B cell (primary cell): Measurements from ENCODE around the gene NKG7.

Experiments used
- EZH2 ChIP-seq: IDR thresholded peaks from 2 replicates; pipeline ENCODE4 v1.6.1; 2012; ENCODE audit warnings: borderline replicate concordance, low read depth, mild to moderate bottlenecking, moderate library complexity, low read length; ENCODE audit not compliant: insufficient read depth, poor library complexity, severe bottlenecking
- TF ChIP-seq, protein P1 (sequence below): fragments of 200-600 bp; IDR thresholded peaks from one replicate; pipeline ENCODE4 v1.8.0; 2022; ENCODE audit warnings: antibody characterized with exemption, mild to moderate bottlenecking

DNA sequence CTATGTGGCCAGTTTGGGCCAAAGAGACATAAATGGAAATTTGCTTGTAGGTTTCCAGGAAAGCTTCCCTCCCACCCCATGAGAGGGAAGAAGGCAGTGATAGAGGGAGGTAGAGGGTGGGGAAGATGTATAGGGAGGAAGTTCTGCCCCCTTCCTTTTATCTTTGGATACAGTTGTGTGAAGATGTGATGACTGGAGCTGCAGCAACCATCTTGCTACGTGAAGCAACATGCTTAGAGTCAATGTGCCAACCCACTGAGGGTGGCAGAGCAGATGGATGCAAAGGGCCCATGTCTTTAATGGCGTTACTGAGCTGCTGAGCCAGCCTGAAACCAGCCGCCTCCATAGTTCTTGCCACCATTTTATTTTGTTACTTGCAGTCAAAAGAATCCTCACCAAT, 41.3 kb downstream of the NKG7 start:
- TF ChIP-seq, protein P1, sequence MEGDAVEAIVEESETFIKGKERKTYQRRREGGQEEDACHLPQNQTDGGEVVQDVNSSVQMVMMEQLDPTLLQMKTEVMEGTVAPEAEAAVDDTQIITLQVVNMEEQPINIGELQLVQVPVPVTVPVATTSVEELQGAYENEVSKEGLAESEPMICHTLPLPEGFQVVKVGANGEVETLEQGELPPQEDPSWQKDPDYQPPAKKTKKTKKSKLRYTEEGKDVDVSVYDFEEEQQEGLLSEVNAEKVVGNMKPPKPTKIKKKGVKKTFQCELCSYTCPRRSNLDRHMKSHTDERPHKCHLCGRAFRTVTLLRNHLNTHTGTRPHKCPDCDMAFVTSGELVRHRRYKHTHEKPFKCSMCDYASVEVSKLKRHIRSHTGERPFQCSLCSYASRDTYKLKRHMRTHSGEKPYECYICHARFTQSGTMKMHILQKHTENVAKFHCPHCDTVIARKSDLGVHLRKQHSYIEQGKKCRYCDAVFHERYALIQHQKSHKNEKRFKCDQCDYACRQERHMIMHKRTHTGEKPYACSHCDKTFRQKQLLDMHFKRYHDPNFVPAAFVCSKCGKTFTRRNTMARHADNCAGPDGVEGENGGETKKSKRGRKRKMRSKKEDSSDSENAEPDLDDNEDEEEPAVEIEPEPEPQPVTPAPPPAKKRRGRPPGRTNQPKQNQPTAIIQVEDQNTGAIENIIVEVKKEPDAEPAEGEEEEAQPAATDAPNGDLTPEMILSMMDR = no peak
- TF ChIP-seq EZH2 = no peak
